ENCODE data around the gene ZBED4.

Gene ZBED4

DNA sequence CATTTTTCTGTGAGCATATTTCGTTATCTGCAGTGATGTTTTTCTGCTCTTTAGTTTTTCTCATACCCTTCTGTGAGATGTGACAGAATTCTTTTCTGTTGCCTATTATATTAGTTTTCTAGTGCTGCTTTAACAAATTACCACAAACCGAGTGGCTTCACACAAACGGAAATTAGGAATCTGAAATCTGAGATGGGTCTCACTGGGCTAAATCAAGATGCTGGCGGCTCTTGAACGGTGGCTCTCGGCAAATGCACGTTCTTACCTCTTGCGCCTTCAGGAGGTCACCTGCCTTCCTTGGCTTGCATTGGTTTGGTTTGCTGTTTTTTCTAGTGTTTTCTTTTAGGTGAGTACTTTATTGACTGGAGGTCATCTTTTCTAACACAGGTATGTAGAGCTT, 13.0 kb downstream of the ZBED4 start:
- no peaks in the 10 kb centered on the region for H3F3A ChIP-seq (ENCODE audit: insufficient read depth, low read length)
- H3K79me2 ChIP-seq (ENCODE audit: insufficient read depth, low read length): peaks cover 93% of the 10 kb centered on the region
- H3K4me1 ChIP-seq (ENCODE audit: insufficient read depth, low read length, severe bottlenecking): no peaks in the 10 kb centered on the region
- no peak overlapping the region for H3K4me2 ChIP-seq (ENCODE audit: low read length)
- H3K36me3 ChIP-seq (ENCODE audit: insufficient read depth, low read length): peaks cover 50% of the 10 kb centered on the region
- H3K9me3 ChIP-seq (ENCODE audit: low read length): peaks cover 36% of the 10 kb centered on the region
- no peak overlapping the region for H3K4me3 ChIP-seq (ENCODE audit: low read depth, low read length, poor library complexity, severe bottlenecking)
- no peaks in the 10 kb centered on the region for H3K27me3 ChIP-seq (ENCODE audit: insufficient read depth, low read length)
- no peak overlapping the region for H3K9ac ChIP-seq (ENCODE audit: low read length)
- H3K27ac ChIP-seq (ENCODE audit: low read depth, low read length, poor library complexity, severe bottlenecking): no peak overlapping the region
- H3K9me2 ChIP-seq (ENCODE audit: low read depth, low read length): no peaks in the 10 kb centered on the region
- TF ChIP-seq, protein P1, sequence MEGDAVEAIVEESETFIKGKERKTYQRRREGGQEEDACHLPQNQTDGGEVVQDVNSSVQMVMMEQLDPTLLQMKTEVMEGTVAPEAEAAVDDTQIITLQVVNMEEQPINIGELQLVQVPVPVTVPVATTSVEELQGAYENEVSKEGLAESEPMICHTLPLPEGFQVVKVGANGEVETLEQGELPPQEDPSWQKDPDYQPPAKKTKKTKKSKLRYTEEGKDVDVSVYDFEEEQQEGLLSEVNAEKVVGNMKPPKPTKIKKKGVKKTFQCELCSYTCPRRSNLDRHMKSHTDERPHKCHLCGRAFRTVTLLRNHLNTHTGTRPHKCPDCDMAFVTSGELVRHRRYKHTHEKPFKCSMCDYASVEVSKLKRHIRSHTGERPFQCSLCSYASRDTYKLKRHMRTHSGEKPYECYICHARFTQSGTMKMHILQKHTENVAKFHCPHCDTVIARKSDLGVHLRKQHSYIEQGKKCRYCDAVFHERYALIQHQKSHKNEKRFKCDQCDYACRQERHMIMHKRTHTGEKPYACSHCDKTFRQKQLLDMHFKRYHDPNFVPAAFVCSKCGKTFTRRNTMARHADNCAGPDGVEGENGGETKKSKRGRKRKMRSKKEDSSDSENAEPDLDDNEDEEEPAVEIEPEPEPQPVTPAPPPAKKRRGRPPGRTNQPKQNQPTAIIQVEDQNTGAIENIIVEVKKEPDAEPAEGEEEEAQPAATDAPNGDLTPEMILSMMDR (IDR thresholded peaks at IDR 0.05; ENCODE audit: low read length): no peak
- no peak for TF ChIP-seq EZH2 (IDR thresholded peaks at IDR 0.05; ENCODE audit: borderline replicate concordance, low read length)
- no peak overlapping the region for H2AFZ ChIP-seq (ENCODE audit: low read length)
- no peaks in the 10 kb centered on the region for H4K20me1 ChIP-seq (ENCODE audit: insufficient read depth, low read length)

DNA sequence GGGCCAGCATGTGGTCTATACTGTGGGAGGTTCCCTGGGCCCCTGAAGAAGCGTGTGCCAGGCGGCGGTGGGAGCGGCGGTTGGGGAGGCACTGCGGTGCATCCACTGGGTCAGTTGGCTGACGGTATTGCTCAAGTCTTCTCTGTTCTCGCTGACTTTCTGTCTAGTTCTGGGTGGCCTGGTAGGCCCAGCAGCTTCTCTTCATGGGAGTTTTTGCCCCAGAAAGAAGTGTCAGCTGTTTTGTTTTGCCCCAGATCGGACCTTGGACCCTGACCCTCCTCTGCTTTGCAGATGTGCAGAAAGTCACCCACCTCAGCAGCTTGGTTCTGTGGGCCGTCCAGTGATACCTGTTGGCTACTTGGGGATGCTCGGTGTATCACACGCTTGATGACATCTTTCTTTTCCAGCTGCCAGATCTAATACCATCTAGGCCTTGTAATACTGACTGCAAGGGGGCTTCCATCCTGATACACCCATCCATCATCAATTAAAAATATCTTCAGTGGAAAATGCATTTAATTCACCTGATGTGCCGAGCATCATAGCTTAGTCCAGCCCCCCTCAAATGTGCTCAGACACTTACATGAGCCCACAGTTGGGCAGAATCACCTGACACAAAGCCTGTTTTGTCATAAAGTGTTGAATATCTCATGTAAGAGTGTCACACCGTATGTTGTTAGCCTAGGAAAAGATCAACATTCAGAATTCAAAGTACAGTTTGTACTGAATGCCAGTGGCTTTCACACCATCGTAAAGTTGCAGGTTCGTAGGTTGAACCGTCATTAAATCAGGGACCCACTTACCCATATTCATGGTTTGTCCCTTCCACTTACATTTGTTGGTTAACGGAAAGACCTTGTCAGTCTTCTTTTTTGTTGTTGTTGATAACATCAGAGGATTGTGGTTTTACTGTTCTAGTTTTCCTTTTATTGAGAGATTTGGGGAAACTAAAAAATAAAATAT, 13.9 kb downstream of the ZBED4 start:
- no peak overlapping the region for H3K27ac ChIP-seq (ENCODE audit: low read depth, low read length, poor library complexity, severe bottlenecking)
- no peak overlapping the region for H2AFZ ChIP-seq (ENCODE audit: low read length)
- no peak overlapping the region for H3K9ac ChIP-seq (ENCODE audit: low read length)
- TF ChIP-seq EZH2 (IDR thresholded peaks at IDR 0.05; ENCODE audit: borderline replicate concordance, low read length): no peak
- TF ChIP-seq, protein P1 (IDR thresholded peaks at IDR 0.05; ENCODE audit: low read length): no peak
- no peaks in the 10 kb centered on the region for H3K4me1 ChIP-seq (ENCODE audit: insufficient read depth, low read length, severe bottlenecking)
- no peak overlapping the region for H3K4me2 ChIP-seq (ENCODE audit: low read length)
- no peaks in the 10 kb centered on the region for H3K9me2 ChIP-seq (ENCODE audit: low read depth, low read length)
- H3K36me3 ChIP-seq (ENCODE audit: insufficient read depth, low read length): peaks cover 50% of the 10 kb centered on the region
- peaks cover 88% of the 10 kb centered on the region for H3K79me2 ChIP-seq (ENCODE audit: insufficient read depth, low read length)
- H3K27me3 ChIP-seq (ENCODE audit: insufficient read depth, low read length): no peaks in the 10 kb centered on the region
- no peak overlapping the region for H3K4me3 ChIP-seq (ENCODE audit: low read depth, low read length, poor library complexity, severe bottlenecking)
- H3K9me3 ChIP-seq (ENCODE audit: low read length): peaks cover 36% of the 10 kb centered on the region
- H4K20me1 ChIP-seq (ENCODE audit: insufficient read depth, low read length): no peaks in the 10 kb centered on the region
- no peaks in the 10 kb centered on the region for H3F3A ChIP-seq (ENCODE audit: insufficient read depth, low read length)

DNA sequence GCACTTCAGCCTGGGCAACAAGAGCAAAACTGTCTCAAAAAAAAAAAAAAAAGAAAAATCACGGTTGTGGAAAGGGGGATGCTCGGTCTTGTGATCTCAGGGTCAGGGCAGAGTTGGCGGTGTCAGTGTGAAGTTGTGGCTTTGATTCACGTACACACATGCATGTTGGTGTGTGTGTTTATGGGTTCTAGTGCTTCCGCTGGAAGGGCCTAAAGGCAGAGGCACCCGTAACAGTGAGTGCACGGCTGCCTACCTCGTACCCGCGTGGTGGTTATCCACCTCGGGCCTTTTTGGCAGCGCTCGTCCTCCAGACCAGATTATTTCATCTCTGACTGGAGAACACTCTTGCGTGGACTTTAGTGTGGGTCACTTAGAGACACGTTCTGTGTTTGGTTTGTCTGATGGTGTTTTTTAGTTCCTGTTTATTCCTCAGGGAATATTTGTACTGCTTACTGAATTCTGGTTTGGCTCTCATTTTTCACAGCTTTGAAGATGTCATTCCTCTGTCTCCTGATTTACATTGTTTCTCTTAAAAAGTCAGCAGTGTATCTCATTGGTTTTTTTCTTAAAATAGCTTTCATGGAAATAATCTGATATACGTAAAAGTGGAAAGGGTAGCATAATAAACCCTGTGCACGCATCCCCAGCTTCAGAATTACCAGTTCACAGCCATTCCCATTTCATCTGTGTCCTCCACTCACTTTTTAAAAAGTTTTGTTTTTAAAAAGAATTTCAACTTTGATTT, 15.6 kb downstream of the ZBED4 start:
- no peaks in the 10 kb centered on the region for H3K27me3 ChIP-seq (ENCODE audit: insufficient read depth, low read length)
- H3K36me3 ChIP-seq (ENCODE audit: insufficient read depth, low read length): peaks cover 50% of the 10 kb centered on the region
- no peak overlapping the region for H2AFZ ChIP-seq (ENCODE audit: low read length)
- H3K9me2 ChIP-seq (ENCODE audit: low read depth, low read length): no peaks in the 10 kb centered on the region
- peaks cover 87% of the 10 kb centered on the region for H3K79me2 ChIP-seq (ENCODE audit: insufficient read depth, low read length)
- TF ChIP-seq, protein P1 (IDR thresholded peaks at IDR 0.05; ENCODE audit: low read length): no peak
- TF ChIP-seq EZH2 (IDR thresholded peaks at IDR 0.05; ENCODE audit: borderline replicate concordance, low read length): no peak
- H3K9me3 ChIP-seq (ENCODE audit: low read length): peaks cover 36% of the 10 kb centered on the region
- no peak overlapping the region for H3K4me3 ChIP-seq (ENCODE audit: low read depth, low read length, poor library complexity, severe bottlenecking)
- H3K9ac ChIP-seq (ENCODE audit: low read length): no peak overlapping the region
- no peak overlapping the region for H3K27ac ChIP-seq (ENCODE audit: low read depth, low read length, poor library complexity, severe bottlenecking)
- H3K4me1 ChIP-seq (ENCODE audit: insufficient read depth, low read length, severe bottlenecking): no peaks in the 10 kb centered on the region
- no peak overlapping the region for H3K4me2 ChIP-seq (ENCODE audit: low read length)
- H4K20me1 ChIP-seq (ENCODE audit: insufficient read depth, low read length): no peaks in the 10 kb centered on the region
- no peaks in the 10 kb centered on the region for H3F3A ChIP-seq (ENCODE audit: insufficient read depth, low read length)

Measured in OCI-LY1 (cell line).